ENCODE results near the gene ZNF786.
"Not testable (repeated sequence)": the region's sequence is repeated elsewhere in the genome, so short reads cannot be mapped to it uniquely, and the experiment has no call there.

The ZNF786 gene

DNA sequence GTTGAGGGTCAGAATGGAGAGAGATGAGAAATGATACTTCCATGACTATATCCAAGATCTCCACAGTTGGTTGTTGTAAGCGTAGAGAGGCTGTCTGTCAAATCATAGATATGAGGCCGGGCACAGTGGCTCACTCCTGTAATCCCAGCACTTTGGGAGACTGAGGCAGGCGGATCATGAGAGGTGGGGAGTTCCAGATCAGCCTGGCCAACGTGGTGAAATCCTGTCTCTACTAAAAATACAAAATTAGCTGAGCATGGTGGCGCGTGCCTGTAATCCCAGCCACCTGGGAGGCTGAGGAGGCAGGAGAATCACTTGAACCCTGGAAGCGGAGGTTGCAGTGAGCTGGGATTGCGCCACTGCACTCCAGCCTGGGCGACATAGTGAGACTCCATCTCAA lies 60.1 kb downstream of the ZNF786 start:
- not testable (repeated sequence) for DNase-seq (ENCODE audit: low read depth)

DNA sequence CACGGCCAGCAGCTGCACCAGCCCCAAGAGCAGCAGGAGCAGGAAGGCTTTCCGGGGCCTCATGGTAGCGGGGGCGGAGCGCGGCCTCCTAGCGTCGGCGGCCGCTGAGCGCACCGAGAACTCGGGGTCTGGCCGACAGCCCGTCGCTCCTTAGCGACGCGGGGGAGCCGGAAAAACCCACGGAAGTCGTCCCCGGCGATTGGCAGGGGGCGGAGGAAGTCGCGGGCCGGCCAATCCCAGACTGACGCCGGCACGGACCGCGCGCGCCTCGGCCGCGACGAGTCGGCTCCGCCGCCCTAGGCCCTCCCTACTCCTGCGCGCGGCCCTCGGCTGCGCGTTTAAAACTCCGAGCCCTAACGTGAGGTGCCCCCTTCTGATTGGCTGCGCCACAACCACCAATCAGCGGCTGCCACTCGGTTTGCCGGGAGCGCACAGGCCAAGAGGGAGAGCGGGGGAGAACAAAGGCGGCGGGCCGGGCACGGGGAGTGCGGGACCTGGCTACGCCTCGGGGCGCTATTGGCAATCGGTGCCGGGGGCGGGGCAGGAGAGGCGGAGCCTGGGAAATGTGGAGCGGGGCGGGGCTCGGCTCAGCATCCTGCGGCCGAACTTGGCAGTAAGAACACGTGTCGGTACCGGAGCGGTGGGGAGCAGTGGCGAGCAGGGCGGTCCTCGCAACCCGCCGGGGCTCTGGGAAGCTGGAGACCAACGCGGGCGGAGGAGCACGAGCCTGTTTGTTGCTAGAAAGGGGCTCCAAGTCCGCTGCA lies 62.0 kb downstream of the ZNF786 start, which contains the start of gene PDIA4:
PDIA4 (minus strand) TSS at position 160 of the 764 bp plus-strand sequence; CDS start at position 63, 97 bp downstream.
- peak; percentile 99 for DNase-seq (ENCODE audit: low read depth)

DNA sequence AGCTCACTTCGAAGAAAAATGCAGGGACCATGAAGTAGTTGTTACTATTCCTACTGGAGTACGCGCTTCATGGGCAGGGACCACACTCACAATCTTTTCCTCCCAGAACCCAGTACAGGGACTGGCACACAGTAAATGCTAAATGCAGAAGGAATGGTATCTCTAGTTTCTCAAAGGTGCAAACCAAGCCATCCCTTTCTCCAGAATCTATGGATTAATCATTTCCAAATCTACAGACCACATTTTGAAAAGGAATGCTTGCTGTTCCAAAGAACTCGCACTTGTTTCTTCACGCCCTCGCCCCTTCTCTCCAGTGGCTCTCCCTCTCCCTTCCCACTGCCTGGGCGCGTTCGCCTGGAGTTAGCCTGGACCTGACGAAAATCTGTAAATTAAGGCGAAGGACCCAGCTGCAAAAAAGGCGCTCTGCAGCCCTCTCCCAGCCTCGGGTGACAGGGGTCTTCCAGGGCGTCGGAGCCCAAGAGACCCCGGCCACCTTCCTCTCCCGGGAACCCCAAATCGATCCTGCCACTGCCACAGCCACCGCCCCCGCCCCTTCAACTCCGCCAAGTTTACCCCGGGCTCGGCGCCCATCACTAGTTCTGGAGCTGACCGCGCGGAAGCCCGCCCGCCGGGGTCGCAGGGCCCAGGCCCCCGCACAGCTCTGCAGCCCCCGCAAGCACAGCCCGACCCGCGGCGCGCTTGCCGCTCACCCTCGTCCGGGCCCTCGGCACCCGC lies 62.7 kb downstream of the ZNF786 start:
- no peak for DNase-seq (ENCODE audit: low read depth)

DNA sequence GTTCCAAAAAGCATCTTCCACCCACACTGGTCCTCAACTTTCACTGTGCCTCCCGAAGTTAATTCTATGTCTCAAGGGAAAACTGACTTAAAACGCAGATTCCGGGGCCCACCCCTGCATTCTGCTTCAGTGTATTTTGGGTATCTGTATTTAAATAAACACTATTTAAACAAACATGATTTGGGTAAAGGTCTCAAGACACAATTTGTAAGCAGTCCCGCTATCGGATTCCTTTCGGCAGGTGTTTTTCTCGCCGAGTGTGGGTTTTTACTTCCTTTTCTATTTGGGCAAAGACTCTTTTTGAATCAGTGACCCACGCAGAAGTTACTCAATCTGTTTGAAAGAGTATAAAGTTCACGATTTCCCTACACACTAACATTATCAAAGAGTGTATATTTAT lies 63.5 kb downstream of the ZNF786 start:
- no peak for DNase-seq (ENCODE audit: low read depth)

DNA sequence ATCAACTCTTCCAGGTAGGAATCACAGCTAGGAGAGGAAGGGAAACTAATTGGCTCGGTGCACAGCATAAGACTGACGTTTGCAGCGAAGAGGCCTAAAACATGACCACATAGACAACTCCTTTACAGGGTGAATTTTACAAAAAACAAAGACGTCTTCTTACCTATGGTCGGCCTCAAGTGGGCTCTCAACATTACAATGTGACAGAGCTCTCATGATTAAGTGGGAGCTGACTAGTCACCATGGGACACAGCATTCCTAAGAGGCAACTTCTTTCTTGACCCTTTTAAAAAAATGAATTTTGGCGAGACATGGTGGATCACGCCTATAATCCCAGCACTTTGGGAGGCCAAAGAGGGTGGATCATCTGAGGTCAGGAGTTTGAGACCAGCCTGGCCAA lies 66.9 kb downstream of the ZNF786 start:
- no peak for DNase-seq (ENCODE audit: low read depth)

DNA sequence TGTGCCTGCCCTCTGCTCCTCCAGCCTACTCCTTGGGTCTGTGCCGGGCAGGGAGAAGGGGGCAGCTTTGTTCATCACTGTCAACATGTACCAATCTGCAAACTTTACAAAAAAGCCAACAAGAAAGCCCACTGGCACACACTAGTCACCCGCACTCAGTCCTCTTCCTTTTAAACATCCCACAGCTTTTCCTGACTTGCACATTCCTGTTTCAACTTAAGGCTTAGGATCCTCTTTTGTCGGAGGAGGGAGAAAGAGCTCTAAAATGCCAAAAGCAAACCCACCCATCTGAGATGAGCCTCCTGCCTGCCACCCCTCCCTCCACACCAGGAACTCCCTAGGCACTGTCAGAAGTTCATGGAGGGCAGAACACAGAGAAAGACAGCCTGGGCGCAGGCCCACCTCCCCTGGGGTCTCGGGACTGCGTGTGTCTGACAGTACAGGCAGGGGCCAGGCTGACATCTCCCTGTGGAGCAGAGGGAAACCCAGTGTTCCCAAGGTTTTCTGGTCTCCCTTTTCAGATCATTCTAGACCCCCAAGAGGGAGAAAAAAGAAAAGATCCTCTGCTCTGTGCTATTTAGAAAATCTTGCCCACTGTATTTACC lies 67.7 kb downstream of the ZNF786 start:
- DNase-seq (ENCODE audit: low read depth): no peak

DNA sequence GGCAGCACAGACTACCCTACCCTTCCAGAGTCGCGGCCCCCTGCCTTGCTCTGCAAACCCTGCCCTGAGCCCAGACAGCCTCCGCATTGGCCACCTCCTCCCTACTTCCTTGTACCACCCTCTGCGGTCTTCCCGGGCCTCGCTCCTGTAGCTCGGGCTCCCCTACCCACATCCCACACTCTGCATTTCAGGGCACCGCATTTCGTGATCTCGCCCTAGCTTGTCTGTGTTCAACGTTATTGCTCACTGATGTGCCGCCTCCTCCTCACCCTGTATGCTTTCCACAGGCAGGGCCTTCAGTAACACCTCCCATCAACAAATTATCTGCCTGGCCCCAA lies 68.8 kb downstream of the ZNF786 start:
- DNase-seq (ENCODE audit: low read depth): no peak

DNA sequence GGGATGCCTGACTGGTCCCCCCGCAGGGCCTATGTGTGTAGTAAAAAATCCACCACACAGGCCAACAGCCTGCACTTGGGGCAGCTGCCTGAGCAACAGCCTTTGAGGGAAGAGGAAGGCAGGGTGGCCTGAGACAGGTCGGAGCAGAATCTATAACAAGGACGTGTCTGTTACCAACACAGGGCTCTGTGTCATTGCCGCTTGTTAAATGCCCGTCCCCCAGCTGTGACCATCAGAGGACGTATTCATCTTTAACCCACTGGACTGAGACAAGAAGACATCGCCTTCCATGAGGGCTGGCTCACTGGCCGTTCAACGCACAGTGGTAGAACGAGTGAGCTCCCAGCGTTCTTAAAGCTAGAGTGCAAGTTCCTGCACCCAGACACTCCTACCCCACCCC lies 70.0 kb downstream of the ZNF786 start:
- DNase-seq (ENCODE audit: low read depth): no peak
